ENCODE results near the gene LPP. TPM values are rescaled to one million over a fixed set of nuclear protein-coding genes. Genes with fewer than 3 reads are reported as not detected.

LPP gene
- total RNA-seq, 1 donor from 2014 or later = 109 TPM

DNA sequence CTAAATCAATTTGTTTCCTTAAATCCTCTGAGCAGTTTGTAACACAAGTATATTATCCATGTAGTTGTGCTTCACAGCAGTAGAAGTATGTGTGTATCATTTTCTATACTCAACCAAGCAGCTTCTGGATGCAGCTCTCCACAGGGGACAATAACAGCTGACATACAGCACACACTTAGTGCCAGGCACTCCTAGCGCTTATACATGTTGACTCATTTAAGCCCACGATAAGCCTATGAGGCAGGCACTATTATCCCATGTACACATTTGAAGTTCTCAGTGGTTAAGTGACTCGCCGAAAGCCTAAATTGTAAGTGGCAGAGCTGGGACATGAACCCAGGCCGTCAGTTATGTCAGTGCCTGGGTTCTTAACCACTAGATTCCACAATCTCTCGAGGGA, 20.3 kb upstream of the LPP start:
- intact Hi-C loops (cut with micrococcal nuclease) = no loop called here
- ATAC-seq = no peak
- DNase-seq = no peak

DNA sequence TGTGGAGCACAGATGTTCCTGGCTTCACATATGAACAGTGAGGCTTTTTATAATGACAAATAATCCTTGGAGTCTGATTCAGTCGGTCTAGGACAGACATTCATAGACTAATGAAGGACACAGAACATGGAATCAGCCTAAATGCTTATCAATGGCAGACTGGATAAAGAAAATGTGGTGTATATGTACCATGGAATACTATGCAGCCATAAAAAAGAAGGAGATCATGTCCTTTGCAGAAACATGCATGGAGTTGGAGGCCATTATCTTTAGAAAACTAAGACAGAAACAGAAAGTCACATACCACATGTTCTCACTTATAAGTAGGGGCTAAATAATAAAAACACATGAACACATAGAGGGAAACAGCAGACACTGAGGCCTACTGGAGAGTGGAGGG, 19.9 kb upstream of the LPP start:
- intact Hi-C loops (cut with micrococcal nuclease) = no loop called here
- ATAC-seq (no peak), DNase-seq (no peak)

DNA sequence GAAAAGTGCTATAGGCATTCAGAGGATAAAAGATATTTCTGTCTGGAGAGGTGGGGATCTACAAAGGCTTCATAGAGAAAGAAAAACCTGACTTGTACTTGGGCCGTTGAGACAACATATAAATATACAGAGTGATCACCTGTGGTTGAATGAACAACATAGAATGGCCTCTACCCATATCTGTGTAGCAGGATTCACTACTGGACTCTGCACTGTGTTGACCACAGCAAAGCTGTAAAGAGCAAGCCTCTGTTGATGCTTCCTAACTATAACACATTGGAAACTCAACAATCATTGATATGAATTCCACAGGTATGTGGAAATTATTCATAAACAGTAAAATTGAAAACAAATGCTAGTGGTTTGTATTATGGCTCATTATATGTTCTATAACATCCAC, 19.1 kb upstream of the LPP start:
- ATAC-seq = no peak
- intact Hi-C loops (cut with micrococcal nuclease) = no loop called here
- DNase-seq = no peak

DNA sequence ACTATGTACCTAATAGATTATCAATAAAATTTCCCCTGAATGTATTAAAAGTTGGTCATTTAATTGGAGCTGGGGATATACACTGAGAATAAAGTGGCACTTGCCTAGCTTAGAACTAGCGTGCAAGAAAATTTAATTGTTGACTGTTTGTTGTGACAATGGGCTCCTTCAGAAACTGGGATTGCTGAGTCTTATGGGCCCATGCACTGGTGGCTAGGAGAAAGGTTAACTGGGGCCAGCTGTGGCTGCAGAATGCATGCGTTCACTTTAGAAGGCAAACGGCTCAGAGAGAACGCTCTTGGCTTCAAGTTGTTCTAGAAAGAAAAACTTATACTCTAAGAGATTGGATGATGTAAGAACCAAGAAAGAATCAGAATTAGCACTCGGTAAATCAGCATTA, 18.7 kb upstream of the LPP start:
- intact Hi-C loops (cut with micrococcal nuclease) = no loop called here
- ATAC-seq = no peak
- DNase-seq = no peak

DNA sequence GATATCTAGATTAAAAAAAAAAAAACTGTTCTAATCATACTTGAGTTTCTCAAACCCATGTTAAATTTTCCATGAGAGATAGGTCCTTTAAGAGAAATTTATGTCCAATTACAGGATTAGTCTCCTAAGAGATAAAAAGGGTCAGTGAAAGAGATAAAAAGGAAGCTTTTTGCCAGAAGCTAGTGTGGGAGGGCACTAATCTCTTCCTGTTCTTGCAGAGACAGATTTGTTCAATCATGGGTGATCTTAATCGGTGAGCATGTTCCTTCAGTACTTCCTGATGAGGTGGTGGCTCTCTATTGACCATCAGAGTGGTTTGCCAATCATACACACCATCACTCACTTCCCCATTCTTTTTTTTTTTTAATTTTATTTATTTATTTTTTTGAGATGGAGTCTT, 16.9 kb upstream of the LPP start:
- intact Hi-C loops (cut with micrococcal nuclease) = no loop called here
- DNase-seq (no peak), ATAC-seq (no peak)

DNA sequence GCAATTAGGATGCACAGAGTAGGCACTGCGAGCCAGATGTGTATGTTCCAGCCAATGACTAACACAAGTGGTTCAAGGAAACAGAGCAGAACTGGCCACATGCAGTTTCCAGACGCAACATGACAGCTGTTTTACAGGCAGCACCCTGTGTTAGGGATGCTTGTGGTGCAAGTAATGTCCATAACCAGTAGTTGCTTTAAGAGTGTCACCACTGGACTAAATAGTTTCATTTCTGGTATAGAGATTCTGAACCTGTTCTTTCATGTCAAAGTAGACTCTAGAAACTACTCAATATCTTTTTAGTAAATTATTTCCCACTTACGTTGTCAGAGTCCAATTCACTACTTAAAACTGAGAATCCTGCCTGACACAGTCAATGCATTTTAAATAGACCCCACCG, 14.5 kb upstream of the LPP start:
- intact Hi-C loops (cut with micrococcal nuclease) = no loop called here
- ATAC-seq (no peak), DNase-seq (no peak)

DNA sequence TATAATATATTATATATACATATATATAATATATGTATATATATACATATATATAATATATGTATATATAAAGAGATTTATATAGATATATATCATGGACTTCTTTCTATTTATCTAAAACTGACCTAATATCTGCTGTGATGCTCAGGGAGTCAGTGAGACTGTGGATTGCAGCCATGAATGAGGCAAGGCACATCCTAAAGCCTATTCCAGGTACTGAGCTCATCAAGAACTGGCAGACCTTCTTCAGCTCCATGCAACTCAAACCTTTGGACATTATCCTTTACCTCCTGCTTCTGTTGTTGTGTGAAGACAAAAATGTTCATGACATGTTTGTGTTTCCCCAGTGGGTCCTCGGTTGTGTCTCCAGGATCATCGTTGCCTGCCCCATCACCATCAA, 7.7 kb upstream of the LPP start:
- intact Hi-C loops (cut with micrococcal nuclease) = no loop called here
- DNase-seq (no peak), ATAC-seq (no peak)

DNA sequence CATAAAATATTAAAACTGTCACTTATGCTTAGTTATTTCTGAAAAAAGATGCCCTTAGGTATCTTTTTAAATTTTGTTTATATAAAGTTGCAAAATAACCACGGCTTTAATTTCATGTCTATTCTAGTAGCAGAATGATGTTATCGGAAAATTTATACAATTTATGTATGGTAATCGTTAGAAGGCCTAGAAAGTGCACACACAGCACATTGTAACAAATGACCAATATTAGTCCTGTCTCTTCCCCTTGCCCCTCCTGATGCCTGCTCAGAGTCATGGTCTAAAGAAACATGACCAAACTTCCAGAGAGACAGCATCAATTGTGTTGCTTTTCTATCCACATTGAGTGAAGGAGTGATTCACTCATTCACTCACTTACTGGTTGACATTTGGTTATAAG, 6.2 kb upstream of the LPP start:
- intact Hi-C loops (cut with micrococcal nuclease) = no loop called here
- ATAC-seq = no peak
- no peak for DNase-seq

DNA sequence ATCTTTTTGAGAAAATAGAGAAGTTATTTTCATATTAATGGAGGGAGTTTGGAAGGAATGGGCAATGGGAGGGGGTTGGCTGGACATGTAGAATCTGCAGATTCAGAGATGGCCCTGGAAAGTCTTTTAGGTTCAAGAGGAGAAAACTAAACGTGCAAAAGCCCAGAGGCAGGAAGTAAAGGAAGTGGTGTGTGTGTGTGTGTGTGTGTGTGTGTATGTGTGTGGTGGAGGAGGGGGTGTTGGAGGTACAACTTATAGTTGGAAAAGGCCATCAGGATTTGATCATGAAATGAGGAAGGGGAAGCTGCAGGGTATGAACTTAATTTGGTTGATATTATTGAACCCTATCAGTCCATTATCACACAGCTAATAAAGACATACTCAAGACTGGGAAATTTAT, 5.6 kb upstream of the LPP start:
- ATAC-seq = no peak
- DNase-seq = no peak
- intact Hi-C loops (cut with micrococcal nuclease) = no loop called here

DNA sequence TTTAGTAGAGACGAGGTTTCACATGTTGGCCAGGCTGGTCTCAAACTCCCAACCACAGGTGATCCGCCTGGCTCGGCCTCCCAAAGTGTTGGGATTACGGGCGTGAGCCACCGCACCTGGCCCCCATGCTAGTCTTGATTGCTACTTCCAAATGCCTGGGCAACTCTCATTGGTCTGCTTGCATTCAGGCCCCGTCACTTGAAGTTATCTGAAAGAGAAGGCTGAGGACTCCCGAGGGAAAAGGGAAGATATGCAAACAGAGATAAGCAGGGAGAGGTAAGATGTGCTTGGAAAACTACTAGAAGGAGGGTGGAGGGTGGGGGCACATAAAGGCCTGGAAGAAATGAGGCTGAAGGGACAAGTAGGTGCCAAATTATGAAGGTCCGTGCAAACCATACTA, 4.4 kb upstream of the LPP start:
- intact Hi-C loops (cut with micrococcal nuclease) = no loop called here
- DNase-seq = no peak
- ATAC-seq = no peak

DNA sequence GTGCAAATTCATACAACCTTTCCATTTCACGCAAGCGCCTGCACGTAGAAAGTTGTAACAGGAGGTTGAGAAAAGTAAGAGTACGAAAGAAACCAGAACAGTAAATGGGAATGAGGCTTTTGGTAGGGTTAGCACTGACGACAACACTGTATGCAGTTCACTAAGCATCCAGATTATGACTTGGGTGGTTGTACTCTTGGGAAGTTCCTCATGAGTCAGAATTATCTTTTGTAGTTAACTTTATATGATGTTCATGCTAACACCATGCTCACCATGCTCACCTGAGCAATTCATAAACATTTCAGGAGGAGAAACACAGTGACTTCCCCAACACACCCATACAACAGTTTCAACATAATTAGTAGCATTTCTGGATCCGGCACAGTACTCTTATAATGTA, 3.0 kb upstream of the LPP start:
- intact Hi-C loops (cut with micrococcal nuclease) = no loop called here
- no peak for ATAC-seq
- no peak for DNase-seq

DNA sequence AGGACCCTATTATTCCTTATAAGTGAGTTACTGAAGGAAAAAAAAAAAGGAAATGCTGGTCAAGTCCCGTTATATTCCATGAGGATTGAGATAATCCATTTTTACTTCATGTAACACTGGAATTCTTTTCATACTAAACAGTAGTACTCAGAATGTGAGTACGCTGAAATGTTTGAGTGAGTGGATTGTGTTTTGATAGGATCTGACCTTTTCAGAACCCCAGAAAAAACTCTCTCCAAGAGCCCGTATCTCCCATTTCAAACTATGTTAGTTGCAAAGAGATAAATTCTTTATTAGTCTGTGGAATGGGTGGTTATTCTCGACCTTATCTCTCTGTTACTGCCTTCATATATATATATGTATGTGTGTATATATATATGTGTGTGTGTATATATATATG, 2.5 kb upstream of the LPP start:
- no peak for ATAC-seq
- intact Hi-C loops (cut with micrococcal nuclease) = no loop called here
- no peak for DNase-seq

DNA sequence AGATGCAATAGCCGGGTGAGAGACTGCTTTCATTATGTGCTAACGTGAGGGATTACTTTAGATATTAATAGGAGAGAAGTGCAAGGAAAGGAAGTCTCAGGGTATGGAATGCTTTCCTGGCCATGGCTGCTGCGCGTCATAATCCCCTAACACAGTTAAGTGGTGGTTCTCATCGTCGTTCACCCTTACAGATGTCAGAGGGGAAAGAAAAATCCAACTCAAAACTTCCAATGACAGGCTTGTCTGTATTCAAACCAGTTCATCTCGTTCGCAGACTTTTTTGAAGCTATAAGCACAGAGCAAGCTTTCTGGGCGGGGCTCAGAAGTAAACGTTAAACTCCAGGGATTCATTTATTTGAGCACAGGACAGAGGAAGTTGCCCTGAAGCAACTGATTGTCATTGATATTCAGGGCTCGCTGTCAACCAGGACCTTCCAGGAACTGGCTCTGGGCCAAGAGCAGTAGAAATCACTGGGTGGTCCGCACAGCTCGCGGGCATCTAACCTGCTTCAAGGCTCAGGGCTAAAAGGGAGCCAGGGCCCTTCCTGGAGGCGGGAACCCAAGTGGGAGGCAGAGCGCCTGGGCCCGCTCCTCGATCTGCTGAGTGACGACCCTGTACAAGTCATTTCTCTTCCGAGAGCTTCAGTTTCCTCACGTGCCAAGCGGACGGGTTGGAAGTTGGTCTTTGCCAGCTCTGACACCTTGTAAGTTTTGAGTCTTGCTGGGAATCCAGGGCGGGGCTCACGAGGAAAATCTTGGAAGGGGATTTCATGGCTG, 1.1 kb upstream of the LPP start:
- ATAC-seq (peak; percentile 14), DNase-seq (peak; percentile 66)

DNA sequence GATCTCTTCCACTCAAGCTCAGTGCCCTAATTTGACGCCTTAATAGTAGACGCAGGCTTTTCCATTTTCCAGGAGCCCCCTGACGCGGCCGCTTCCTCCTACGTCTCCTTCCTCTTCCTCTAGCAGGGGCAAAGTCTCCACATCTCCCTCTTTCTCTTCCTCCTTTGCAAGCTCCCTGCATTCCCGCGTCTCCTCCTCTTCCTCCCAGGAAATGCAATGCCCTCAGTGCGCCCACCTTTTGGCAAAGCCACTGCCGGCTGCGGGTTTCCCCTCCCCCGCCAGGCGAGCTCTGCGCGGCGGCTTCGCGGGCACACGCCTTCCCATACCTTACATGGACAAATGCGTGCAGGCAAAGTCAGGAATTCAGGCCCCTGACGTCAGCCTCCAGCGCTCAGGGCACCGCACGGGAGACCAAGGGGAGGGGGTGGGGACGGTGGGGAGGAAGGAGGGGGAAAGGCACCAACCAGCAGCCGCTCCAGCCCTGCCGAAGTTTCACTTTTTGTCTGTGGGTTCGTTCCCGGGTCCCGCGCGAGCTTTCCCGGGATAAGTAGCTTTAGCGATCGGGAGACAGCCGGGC, 432 bp upstream of the LPP start:
- peak; percentile 84 for DNase-seq
- intact Hi-C loops (cut with micrococcal nuclease) = no loop called here
- ATAC-seq = peak; percentile 74

More for the DNA sequence above, 1.1 kb upstream of the LPP start:
- intact Hi-C loops (cut with micrococcal nuclease) = no loop called here

DNA sequence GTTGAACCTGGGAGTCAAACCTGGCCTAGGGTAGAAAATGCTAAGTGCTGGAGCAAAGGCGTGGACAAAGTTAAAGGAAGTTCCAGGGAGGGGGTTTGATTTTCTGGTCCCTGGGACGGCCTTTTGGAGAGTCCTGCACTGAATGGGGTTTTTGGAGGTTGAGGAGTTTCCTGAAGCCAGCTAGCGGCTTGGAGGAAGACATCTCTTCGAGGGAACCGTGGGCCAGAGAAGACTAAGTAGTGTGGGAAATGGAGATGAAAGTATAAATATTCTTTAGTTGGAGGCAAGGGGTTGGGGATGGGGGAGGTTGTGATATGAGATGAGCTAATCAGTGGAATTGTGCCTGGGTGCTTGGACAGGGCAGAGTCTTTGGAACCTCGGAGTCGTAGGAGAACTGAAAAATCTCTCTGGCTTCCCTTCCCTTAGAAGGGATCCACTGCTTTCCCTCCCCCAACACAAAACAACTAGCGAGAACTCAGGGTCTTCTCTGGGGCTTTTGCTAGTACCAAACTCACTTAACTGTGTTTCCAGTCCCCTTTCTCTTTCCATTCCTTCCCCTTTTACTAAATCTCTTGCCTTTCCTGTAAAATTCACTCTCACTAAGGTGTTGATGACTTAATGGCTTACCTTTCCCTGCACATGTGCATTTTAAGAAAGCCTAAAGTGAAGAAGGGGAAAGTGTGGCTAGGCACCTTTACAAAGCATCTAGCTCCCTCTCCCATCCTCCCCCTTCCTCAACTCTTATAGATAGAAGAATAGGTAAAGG, 1.0 kb downstream of the LPP start:
- intact Hi-C loops (cut with micrococcal nuclease) = no loop called here
- DNase-seq (no peak), ATAC-seq (no peak)

DNA sequence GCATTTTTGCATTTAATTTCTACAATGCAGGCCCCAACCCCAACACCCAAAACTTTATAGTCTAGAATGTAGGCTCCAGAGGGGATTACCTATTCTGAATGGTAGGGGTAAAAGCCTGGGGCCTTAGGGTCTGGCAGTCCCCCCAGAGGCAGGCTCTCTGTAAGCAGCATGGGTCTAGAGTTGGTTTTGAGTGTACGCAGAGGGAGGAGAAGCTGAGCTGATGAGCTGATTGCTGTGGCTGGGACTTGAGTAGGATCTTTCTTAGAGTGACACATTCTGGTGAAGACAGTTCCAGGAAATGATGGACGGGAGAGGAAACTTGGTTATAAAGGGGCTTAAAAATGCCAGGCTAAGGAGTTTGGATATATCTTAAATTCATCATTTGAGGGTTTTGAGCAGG, 2.1 kb downstream of the LPP start:
- DNase-seq (no peak), ATAC-seq (no peak)
- intact Hi-C loops (cut with micrococcal nuclease) = no loop called here

DNA sequence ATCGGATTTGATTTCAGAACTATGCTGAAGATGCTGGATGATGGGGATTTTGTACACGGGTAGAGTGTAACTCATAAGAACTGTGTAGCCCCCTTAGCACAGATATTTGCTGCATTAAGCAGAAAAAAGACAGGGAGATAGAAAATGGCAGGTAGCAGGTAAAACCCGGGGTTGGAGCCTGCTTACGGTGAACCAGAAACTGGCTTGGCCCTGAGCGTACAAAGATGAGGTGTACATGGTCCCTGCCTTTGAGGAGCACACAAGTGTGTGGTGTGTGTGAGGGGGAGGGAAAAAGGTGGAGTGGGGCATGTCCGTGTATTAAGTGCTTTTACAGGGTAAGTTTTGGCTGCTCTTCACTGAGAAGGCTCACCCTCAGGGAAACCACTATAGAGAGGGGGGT, 3.5 kb downstream of the LPP start:
- no peak for DNase-seq
- intact Hi-C loops (cut with micrococcal nuclease) = no loop called here

DNA sequence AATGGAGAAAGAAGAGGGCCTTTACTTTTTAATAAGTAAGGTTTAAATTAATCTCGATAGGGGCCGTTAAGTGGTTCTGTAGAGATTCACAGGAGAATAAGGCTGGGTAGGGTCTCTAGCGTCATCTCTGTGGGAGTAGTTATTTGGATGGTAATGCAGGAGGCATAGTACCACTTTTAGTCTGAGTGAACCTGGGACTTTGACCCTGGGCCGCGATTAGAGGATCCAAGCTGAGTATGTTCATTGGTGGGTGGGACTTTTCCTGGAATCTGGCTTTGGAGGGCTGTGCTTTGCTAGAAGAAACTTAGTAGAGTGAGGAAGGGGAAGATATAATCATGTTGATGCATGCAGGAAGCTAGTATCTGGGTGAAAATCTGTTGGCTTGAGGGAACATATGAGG, 4.0 kb downstream of the LPP start:
- ATAC-seq (no peak), DNase-seq (no peak)
- intact Hi-C loops (cut with micrococcal nuclease) = no loop called here

More for the DNA sequence above, 3.5 kb downstream of the LPP start:
- no peak for ATAC-seq

DNA sequence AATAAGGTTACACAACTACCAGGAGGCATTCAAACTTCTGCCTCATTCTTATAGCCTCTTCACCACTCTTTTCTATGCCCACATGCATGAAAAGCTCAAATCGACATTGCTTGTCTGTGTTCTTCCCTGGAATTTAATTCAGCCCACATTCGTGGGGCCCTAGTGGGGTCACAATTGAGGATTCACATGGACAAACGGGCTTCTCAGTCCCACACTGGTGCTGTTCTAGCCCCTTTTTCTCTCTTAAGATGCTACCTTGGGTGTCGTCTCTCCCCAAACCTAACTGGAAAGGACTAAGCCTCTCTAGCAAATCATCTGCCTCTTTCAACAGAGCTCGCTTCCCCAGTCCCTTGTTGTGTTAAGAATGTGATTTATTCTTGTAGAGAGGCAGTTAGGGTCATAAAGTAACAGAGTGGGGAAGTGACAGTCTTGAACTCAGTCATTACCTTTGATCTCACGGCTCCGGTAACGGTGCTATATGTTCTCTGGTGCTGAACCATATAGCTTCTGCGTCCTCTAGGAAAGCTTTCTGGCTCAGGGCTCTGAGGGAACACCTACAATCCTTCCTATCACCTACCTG, 4.9 kb downstream of the LPP start:
- no peak for ATAC-seq
- intact Hi-C loops (cut with micrococcal nuclease) = no loop called here
- DNase-seq = no peak

DNA sequence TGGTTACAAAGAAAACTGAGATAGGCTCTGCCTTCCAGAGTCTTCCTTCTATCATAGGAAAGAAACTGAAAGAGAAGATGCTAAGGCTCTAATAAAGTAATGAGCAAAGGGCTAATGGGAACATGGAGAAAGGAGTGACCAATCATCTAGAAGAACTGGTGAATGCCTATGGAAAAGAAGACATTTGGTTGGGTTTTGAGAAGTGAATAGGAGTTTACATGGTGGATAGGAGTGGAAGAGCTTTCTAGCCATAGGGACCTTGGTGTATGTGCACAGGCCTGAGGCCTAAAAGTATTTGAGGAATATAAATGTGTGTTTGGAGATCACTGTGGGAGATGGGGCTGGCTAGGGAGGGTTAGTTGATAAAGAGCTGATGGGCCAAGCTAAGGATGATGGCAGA, 6.8 kb downstream of the LPP start:
- ATAC-seq (no peak), DNase-seq (no peak)
- intact Hi-C loops (cut with micrococcal nuclease) = no loop called here

Data from left ventricle myocardium superior (tissue), 1 donor.